HG02798 (cell line): ENCODE measurements around the gene KLRC3.
A peak's percentile ranks its signal among the peaks of the same experiment; 100 is the strongest.
"Not testable (repeated sequence)": the region's sequence is repeated elsewhere in the genome, so short reads cannot be mapped to it uniquely, and the experiment has no call there.

ENCODE experiments used
- ATAC-seq: cut with Tn5 transposase; IDR thresholded peaks from one replicate; pipeline ENCODE4 v1.9.1; 2021; ENCODE audit warnings: mild to moderate bottlenecking; ENCODE audit not compliant: unreplicated experiment, poor library complexity

The KLRC3 gene

GRCh38 chr12:10372559-10372958, 47.8 kb downstream of the KLRC3 start:
- ATAC-seq = no peak

- ATAC-seq = not testable (repeated sequence)
Measured at GRCh38 chr12:10371893-10372535, 48.4 kb downstream of the KLRC3 start.

- ATAC-seq = no peak
Measured at GRCh38 chr12:10369557-10370415, 50.6 kb downstream of the KLRC3 start.

GRCh38 chr12:10368206-10369171, 51.9 kb downstream of the KLRC3 start:
- no peak for ATAC-seq

- ATAC-seq = not testable (repeated sequence)
Measured at GRCh38 chr12:10367714-10368113, 52.7 kb downstream of the KLRC3 start.

- no peak for ATAC-seq
Measured at GRCh38 chr12:10366875-10367274, 53.5 kb downstream of the KLRC3 start.

GRCh38 chr12:10365696-10366405, 54.5 kb downstream of the KLRC3 start:
- no peak for ATAC-seq

GRCh38 chr12:10364815-10365622, 55.4 kb downstream of the KLRC3 start:
- ATAC-seq = peak; percentile 63

- peak; percentile 85 for ATAC-seq
Measured at GRCh38 chr12:10363914-10364814, 56.2 kb downstream of the KLRC3 start.

- no peak for ATAC-seq
Measured at GRCh38 chr12:10363658-10363913, 56.8 kb downstream of the KLRC3 start.

GRCh38 chr12:10362828-10363657, 57.4 kb downstream of the KLRC3 start:
- ATAC-seq = no peak

- no peak for ATAC-seq
Measured at GRCh38 chr12:10362325-10362724, 58.1 kb downstream of the KLRC3 start.
